H9 (cell line): ENCODE results near the gene KCNJ15. TPM values are rescaled to one million over a fixed set of nuclear protein-coding genes. Genes with fewer than 3 reads are reported as not detected.

Source experiments
- DNase-seq: peaks from one replicate; pipeline ENCODE4 v3.0.0-alpha.2; 2017
- H2AFZ ChIP-seq: one replicate; pipeline ENCODE4 v1.6.1; 2013; ENCODE audit warnings: mild to moderate bottlenecking, low read length, control low read depth, moderate library complexity
- H2AK5ac ChIP-seq: 2 replicates; pipeline ENCODE4 v1.6.1; 2013; ENCODE audit warnings: low read length, control low read depth, mixed read lengths; ENCODE audit not compliant: insufficient read length
- H2BK120ac ChIP-seq: one replicate; pipeline ENCODE4 v1.6.1; 2013; ENCODE audit warnings: low read depth, mild to moderate bottlenecking, low read length, control low read depth, inconsistent platforms; ENCODE audit not compliant: poor library complexity, severe bottlenecking
- H2BK12ac ChIP-seq: 2 replicates; pipeline ENCODE4 v1.6.1; 2013; ENCODE audit warnings: low read length, control low read depth, mixed read lengths, low read depth; ENCODE audit not compliant: insufficient read length
- H2BK15ac ChIP-seq: 2 replicates; pipeline ENCODE4 v1.6.1; 2013; ENCODE audit warnings: low read depth, low read length, control low read depth
- H2BK20ac ChIP-seq: one replicate; pipeline ENCODE4 v1.6.1; 2013; ENCODE audit warnings: low read depth, mild to moderate bottlenecking, low read length, control low read depth, inconsistent platforms; ENCODE audit not compliant: poor library complexity, severe bottlenecking
- H2BK5ac ChIP-seq: 2 replicates; pipeline ENCODE4 v1.6.1; 2013; ENCODE audit warnings: low read length, control low read depth, mixed read lengths; ENCODE audit not compliant: insufficient read length
- H3K14ac ChIP-seq: 2 replicates; pipeline ENCODE4 v1.6.1; 2013; ENCODE audit warnings: low read length, control low read depth; ENCODE audit not compliant: insufficient read depth
- H3K18ac ChIP-seq: 2 replicates; pipeline ENCODE4 v1.6.1; 2013; ENCODE audit warnings: low read depth, mild to moderate bottlenecking, mixed read lengths, low read length, control low read depth; ENCODE audit not compliant: insufficient read length
- H3K23ac ChIP-seq: 2 replicates; pipeline ENCODE4 v1.6.1; 2013; ENCODE audit warnings: low read length, control low read depth, mixed read lengths, low read depth; ENCODE audit not compliant: insufficient read length
- H3K23me2 ChIP-seq: 2 replicates; pipeline ENCODE4 v1.6.1; 2013; ENCODE audit warnings: low read depth, mild to moderate bottlenecking, mixed read lengths, low read length, control low read depth; ENCODE audit not compliant: insufficient read length, poor library complexity, severe bottlenecking
- H3K27ac ChIP-seq: 2 replicates; pipeline ENCODE4 v1.5.1; 2013; ENCODE audit warnings: low read length, control low read depth, mixed read lengths, low read depth; ENCODE audit not compliant: insufficient read length
- H3K27me3 ChIP-seq: 2 replicates; pipeline ENCODE4 v1.6.1; 2013; ENCODE audit warnings: low read length, control low read depth, inconsistent platforms; ENCODE audit not compliant: insufficient read depth
- H3K4ac ChIP-seq: 2 replicates; pipeline ENCODE4 v1.6.1; 2013; ENCODE audit warnings: low read depth, mild to moderate bottlenecking, control low read depth, inconsistent platforms, low read length, moderate library complexity
- H3K4me1 ChIP-seq: 2 replicates; pipeline ENCODE4 v1.6.1; 2013; ENCODE audit warnings: low read length, control low read depth, inconsistent platforms; ENCODE audit not compliant: insufficient read depth
- H3K4me2 ChIP-seq: 2 replicates; pipeline ENCODE4 v1.6.1; 2013; ENCODE audit warnings: low read length, control low read depth, mixed read lengths; ENCODE audit not compliant: insufficient read length, insufficient read depth
- H3K56ac ChIP-seq: 2 replicates; pipeline ENCODE4 v1.6.1; 2013; ENCODE audit warnings: low read depth, mild to moderate bottlenecking, mixed read lengths, low read length, control low read depth; ENCODE audit not compliant: insufficient read length
- H3K79me1 ChIP-seq: 2 replicates; pipeline ENCODE4 v1.6.1; 2013; ENCODE audit warnings: low read depth, mild to moderate bottlenecking, moderate library complexity, low read length, control low read depth, inconsistent platforms; ENCODE audit not compliant: insufficient read depth, poor library complexity, severe bottlenecking
- H3K79me2 ChIP-seq: 2 replicates; pipeline ENCODE4 v1.6.1; 2013; ENCODE audit warnings: low read length, control low read depth, inconsistent platforms; ENCODE audit not compliant: insufficient read depth
- H3K9ac ChIP-seq: 2 replicates; pipeline ENCODE4 v1.6.1; 2013; ENCODE audit warnings: low read length, control low read depth, mixed read lengths; ENCODE audit not compliant: insufficient read length; ENCODE audit errors: extremely low read depth
- H3K9me3 ChIP-seq: one replicate; pipeline ENCODE4 v1.6.1; 2013; ENCODE audit warnings: low read depth, low read length, inconsistent platforms; ENCODE audit not compliant: control insufficient read depth
- H3T11ph ChIP-seq: one replicate; pipeline ENCODE4 v1.6.1; 2013; ENCODE audit warnings: mild to moderate bottlenecking, low read length, control low read depth, inconsistent platforms
- H4K20me1 ChIP-seq: one replicate; pipeline ENCODE4 v1.6.1; 2013; ENCODE audit not compliant: control insufficient read depth, insufficient read length, insufficient read depth
- H4K5ac ChIP-seq: 2 replicates; pipeline ENCODE4 v1.6.1; 2013; ENCODE audit warnings: low read depth, mild to moderate bottlenecking, mixed read lengths, low read length, control low read depth; ENCODE audit not compliant: insufficient read length
- H4K8ac ChIP-seq: replicated peaks from 2 replicates; pipeline ENCODE4 v1.6.1; 2013; ENCODE audit warnings: low read length, control low read depth, mixed read lengths, low read depth; ENCODE audit not compliant: insufficient read length
- H4K91ac ChIP-seq: 2 replicates; pipeline ENCODE4 v1.6.1; 2013; ENCODE audit warnings: low read depth, mild to moderate bottlenecking, moderate library complexity, mixed read lengths, low read length, control low read depth; ENCODE audit not compliant: insufficient read length
- H3K27ac Mint-ChIP-seq, 3 experiments: 2 replicates in 2 of 3; 3 replicates in 1 of 3; pipeline ENCODE4 v1.8.0; 2020 to 2021; ENCODE audit warnings: mixed read lengths in 3 of 3, mild to moderate bottlenecking in 1 of 3, moderate library complexity in 1 of 3
- H3K27me3 Mint-ChIP-seq: 2 replicates; pipeline ENCODE4 v1.8.0; 2021; ENCODE audit warnings: low read depth, mild to moderate bottlenecking, moderate library complexity, mixed read lengths
- H3K36me3 Mint-ChIP-seq, 3 experiments: 2 replicates in 2 of 3; 3 replicates in 1 of 3; pipeline ENCODE4 v1.8.0; 2020 to 2021; ENCODE audit warnings: low read depth in 3 of 3, mixed read lengths in 3 of 3; ENCODE audit not compliant: insufficient read depth in 1 of 3
- H3K4me1 Mint-ChIP-seq, 2 experiments: 2 replicates each; pipeline ENCODE4 v1.8.0; 2020; ENCODE audit warnings: mixed read lengths in 2 of 2
- H3K4me3 Mint-ChIP-seq, 2 experiments: 2 replicates in 1 of 2; 3 replicates in 1 of 2; pipeline ENCODE4 v1.8.0; 2020 to 2021; ENCODE audit warnings: mild to moderate bottlenecking in 2 of 2, mixed read lengths in 2 of 2, moderate library complexity in 1 of 2
- H3K9me3 Mint-ChIP-seq, 2 experiments: 2 replicates in 1 of 2; 3 replicates in 1 of 2; pipeline ENCODE4 v1.8.0; 2020; ENCODE audit warnings: mild to moderate bottlenecking in 2 of 2, mixed read lengths in 2 of 2, moderate library complexity in 1 of 2
- WGBS: extraction: QIAGEN DNeasy Blood & Tissue Kit; methylation state at CpG from one replicate; pipeline ENCODE4 v1.1.7; 2013; ENCODE audit warnings: missing lambda C conversion rate, low lambda C conversion rate, mixed read lengths; ENCODE audit not compliant: insufficient read length; ENCODE audit errors: extremely low coverage; 5-methylcytosine and 5-hydroxymethylcytosine counted together
- total RNA-seq: library from RNA; stranded (reverse); gene quantifications from 2 replicates; pipeline ENCODE4 v1.2.1, GENCODE V29; 2021
- TF ChIP-seq, protein P1 (sequence below): fragments of 200-600 bp; sonication (generic); conservative IDR thresholded peaks from 3 replicates; pipeline ENCODE4 v1.8.0; 2021; ENCODE audit warnings: antibody characterized with exemption, mild to moderate bottlenecking

KCNJ15 gene
- total RNA-seq, 1 experiment from 2014 or later, result not detected

DNA sequence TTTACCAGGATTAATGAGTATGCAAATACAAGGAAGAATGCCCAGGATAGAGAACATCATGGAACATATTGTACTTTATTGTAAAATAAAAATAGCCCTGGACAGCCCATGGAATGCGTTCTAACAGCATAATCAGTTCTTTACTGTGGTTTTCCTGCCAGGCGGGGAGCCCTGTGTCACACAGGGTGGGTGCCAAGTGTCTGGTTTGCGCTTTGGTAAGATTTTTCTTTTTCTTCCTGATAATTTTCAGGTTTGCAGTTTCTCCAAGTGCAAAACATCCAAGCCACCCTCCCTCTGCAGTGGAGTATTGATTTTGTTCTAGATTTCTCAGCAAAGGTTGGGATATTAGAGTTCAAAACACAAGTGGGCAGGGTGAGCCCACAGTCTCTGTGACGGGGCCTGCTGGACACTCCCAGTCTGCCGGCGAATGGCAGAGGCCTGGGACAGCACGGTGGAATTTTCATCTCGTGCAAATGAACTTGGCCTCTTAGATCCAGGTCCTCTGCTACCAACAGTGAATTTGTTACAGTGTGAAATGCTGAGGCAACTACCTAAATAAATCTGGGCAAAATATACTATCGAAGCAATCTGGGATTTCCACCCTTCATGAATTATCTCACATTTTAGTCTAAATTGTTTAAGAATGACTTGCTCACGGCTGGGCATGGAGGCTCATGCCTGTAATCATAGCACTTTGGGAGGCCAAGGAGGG lies 15.6 kb upstream of the KCNJ15 start:
- Histone ChIP-seq H3K79me1 (no peaks in the 10 kb centered on the region), H3T11ph (no peak overlapping the region), H4K20me1 (no peaks in the 10 kb centered on the region), H3K27ac (no peak overlapping the region), H3K18ac (no peak overlapping the region), H3K23ac (no peak overlapping the region), H3K4ac (no peak overlapping the region), H3K56ac (no peak overlapping the region), H2BK20ac (no peak overlapping the region), H4K5ac (no peak overlapping the region), H3K4me1 (no peaks in the 10 kb centered on the region), H4K91ac (no peak overlapping the region), H3K4me2 (no peak overlapping the region), H3K23me2 (no peaks in the 10 kb centered on the region), H2BK120ac (no peak overlapping the region), H3K27me3 (no peaks in the 10 kb centered on the region), H2BK12ac (no peak overlapping the region), H3K9me3 (no peaks in the 10 kb centered on the region), H4K8ac (no peak overlapping the region), H2BK5ac (no peak overlapping the region), H2BK15ac (no peak overlapping the region), H2AFZ (no peak overlapping the region), H2AK5ac (no peak overlapping the region), H3K14ac (no peak overlapping the region), H3K9ac (no peak overlapping the region), H3K79me2 (no peaks in the 10 kb centered on the region)
- Mint-ChIP-seq H3K4me3 (no peak overlapping the region; a peak in 1 of 5 replicates), H3K27ac (no peak overlapping the region), H3K27me3 (no peaks in the 10 kb centered on the region), H3K36me3 (no peaks in the 10 kb centered on the region), H3K9me3 (no peaks in the 10 kb centered on the region; a peak in 3 of 5 replicates), H3K4me1 (no peaks in the 10 kb centered on the region)
- no peak for DNase-seq
- WGBS, result no CpG with 5 or more reads among the region's 10 CpGs
- TF ChIP-seq, protein P1, sequence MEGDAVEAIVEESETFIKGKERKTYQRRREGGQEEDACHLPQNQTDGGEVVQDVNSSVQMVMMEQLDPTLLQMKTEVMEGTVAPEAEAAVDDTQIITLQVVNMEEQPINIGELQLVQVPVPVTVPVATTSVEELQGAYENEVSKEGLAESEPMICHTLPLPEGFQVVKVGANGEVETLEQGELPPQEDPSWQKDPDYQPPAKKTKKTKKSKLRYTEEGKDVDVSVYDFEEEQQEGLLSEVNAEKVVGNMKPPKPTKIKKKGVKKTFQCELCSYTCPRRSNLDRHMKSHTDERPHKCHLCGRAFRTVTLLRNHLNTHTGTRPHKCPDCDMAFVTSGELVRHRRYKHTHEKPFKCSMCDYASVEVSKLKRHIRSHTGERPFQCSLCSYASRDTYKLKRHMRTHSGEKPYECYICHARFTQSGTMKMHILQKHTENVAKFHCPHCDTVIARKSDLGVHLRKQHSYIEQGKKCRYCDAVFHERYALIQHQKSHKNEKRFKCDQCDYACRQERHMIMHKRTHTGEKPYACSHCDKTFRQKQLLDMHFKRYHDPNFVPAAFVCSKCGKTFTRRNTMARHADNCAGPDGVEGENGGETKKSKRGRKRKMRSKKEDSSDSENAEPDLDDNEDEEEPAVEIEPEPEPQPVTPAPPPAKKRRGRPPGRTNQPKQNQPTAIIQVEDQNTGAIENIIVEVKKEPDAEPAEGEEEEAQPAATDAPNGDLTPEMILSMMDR, result no peak
